ENCODE data around the gene ACAP2.

Gene ACAP2

GRCh38 chr3:195284842-195285241 lies 158.0 kb downstream of the ACAP2 start:
- no peak for DNase-seq

- DNase-seq = no peak
Measured at GRCh38 chr3:195282961-195283360, 159.9 kb downstream of the ACAP2 start.

GRCh38 chr3:195274259-195274966 lies 168.4 kb downstream of the ACAP2 start:
- no peak for DNase-seq

- DNase-seq = peak; percentile 93
Measured at GRCh38 chr3:195271410-195272243, 171.2 kb downstream of the ACAP2 start.

GRCh38 chr3:195270817-195271409 lies 171.9 kb downstream of the ACAP2 start, which contains the start of gene XXYLT1:
TSS of gene XXYLT1 (minus strand) at chr3:195271159. CDS start at chr3:195271058, 101 bp downstream.
- DNase-seq = peak; percentile 86

GRCh38 chr3:195270079-195270816 lies 172.6 kb downstream of the ACAP2 start:
- peak; percentile 75 for DNase-seq

GRCh38 chr3:195269375-195270078 lies 173.3 kb downstream of the ACAP2 start:
- DNase-seq = peak; percentile 60

GRCh38 chr3:195268576-195269309 lies 174.1 kb downstream of the ACAP2 start:
- no peak for DNase-seq

GRCh38 chr3:195267096-195267495 lies 175.7 kb downstream of the ACAP2 start:
- DNase-seq = no peak

- DNase-seq = no peak
Measured at GRCh38 chr3:195266428-195266827, 176.4 kb downstream of the ACAP2 start.

GRCh38 chr3:195265363-195265976 lies 177.3 kb downstream of the ACAP2 start:
- DNase-seq = no peak

GRCh38 chr3:195263925-195264600 lies 178.8 kb downstream of the ACAP2 start:
- DNase-seq = no peak

GRCh38 chr3:195263193-195263924 lies 179.5 kb downstream of the ACAP2 start:
- no peak for DNase-seq

- no peak for DNase-seq
Measured at GRCh38 chr3:195261925-195262324, 180.9 kb downstream of the ACAP2 start.

GRCh38 chr3:195260280-195260905 lies 182.4 kb downstream of the ACAP2 start:
- peak; percentile 39 for DNase-seq

- DNase-seq = peak; percentile 91
Measured at GRCh38 chr3:195259475-195260279, 183.1 kb downstream of the ACAP2 start.

GRCh38 chr3:195259154-195259474 lies 183.7 kb downstream of the ACAP2 start:
- peak; percentile 78 for DNase-seq

GRCh38 chr3:195258449-195259153 lies 184.2 kb downstream of the ACAP2 start:
- no peak for DNase-seq

Measured in OCI-M1 (cell line).